C4-2B (cell line): ENCODE measurements around the gene TGM2.

ENCODE experiments used
- H3K27ac ChIP-seq: fragments of 450-650 bp; 2 replicates; pipeline ENCODE4 v1.5.1; 2017
- CTCF ChIP-seq: fragments of 450-650 bp; conservative IDR thresholded peaks from 2 replicates; pipeline ENCODE4 v1.5.1; 2017; ENCODE audit warnings: mild to moderate bottlenecking
- ZFX ChIP-seq: fragments of 450-650 bp; IDR thresholded peaks from 2 replicates; pipeline ENCODE4 v1.6.1; 2017

The TGM2 gene

GRCh38 chr20:38166703-38167233, 1.7 kb upstream of the TGM2 start:
- no peak overlapping the region for H3K27ac ChIP-seq
- TF ChIP-seq CTCF (no peak), ZFX (no peak)

GRCh38 chr20:38165966-38166702, 1.1 kb upstream of the TGM2 start:
- no peak overlapping the region for H3K27ac ChIP-seq
- TF ChIP-seq ZFX (no peak), CTCF (no peak)

- TF ChIP-seq CTCF (no peak), ZFX (no peak)
- H3K27ac ChIP-seq: no peak overlapping the region
Measured at GRCh38 chr20:38164624-38165088, 414 bp downstream of the TGM2 start.

- H3K27ac ChIP-seq: no peak overlapping the region
- no peak for TF ChIP-seq ZFX
- TF ChIP-seq CTCF: no peak
Measured at GRCh38 chr20:38164069-38164468, 1.0 kb downstream of the TGM2 start.

GRCh38 chr20:38162878-38163875, 1.9 kb downstream of the TGM2 start:
- no peak overlapping the region for H3K27ac ChIP-seq
- no peak for TF ChIP-seq CTCF
- no peak for TF ChIP-seq ZFX

GRCh38 chr20:38162149-38162548, 2.9 kb downstream of the TGM2 start:
- TF ChIP-seq CTCF: no peak
- H3K27ac ChIP-seq: no peak overlapping the region

- TF ChIP-seq CTCF: no peak
- no peak for TF ChIP-seq ZFX
- no peak overlapping the region for H3K27ac ChIP-seq
Measured at GRCh38 chr20:38161412-38161774, 3.7 kb downstream of the TGM2 start.
